ENCODE results near the gene ACHE.

- TF ChIP-seq POLR2A (IDR thresholded peaks at IDR 0.05) (no peak), CTCF (IDR thresholded peaks at IDR 0.05) (no peak)
Measured at GRCh38 chr7:100895701-100895955, at the start of gene ACHE.

Data from testis (tissue), 2 donors.